GM19099 (cell line): Measurements from ENCODE around the gene RFWD3.

Source experiments
- POLR2A ChIP-seq: IDR thresholded peaks from 3 replicates; pipeline ENCODE4 v1.6.1; 2011; ENCODE audit warnings: low read depth; ENCODE audit not compliant: insufficient read length; ENCODE audit errors: extremely low read depth

Gene RFWD3

GRCh38 chr16:74580833-74581232 lies 85.8 kb downstream of the RFWD3 start:
- TF ChIP-seq POLR2A = no peak

DNA sequence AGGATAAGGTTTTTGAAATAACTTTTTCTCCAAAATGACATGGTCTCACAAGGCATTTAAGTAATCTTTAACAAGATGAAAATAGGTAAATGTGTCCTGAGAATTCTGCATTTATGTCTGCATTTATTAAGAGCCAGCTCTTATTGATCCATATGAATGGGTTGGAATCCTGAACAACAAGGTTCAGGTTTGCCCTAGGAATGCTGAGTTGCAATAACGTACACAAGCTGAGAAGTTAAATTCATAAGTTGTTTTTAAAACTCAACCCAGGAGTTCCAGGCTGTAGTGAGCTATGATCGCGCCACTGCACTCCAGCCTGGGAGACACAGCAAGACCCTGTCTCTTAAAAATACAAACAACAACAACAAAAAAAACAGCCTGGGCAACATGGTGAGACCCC lies 87.8 kb downstream of the RFWD3 start:
- no peak for TF ChIP-seq POLR2A

- no peak for TF ChIP-seq POLR2A
These were observed 88.2 kb downstream of the RFWD3 start for GRCh38 chr16:74578433-74578832.

DNA sequence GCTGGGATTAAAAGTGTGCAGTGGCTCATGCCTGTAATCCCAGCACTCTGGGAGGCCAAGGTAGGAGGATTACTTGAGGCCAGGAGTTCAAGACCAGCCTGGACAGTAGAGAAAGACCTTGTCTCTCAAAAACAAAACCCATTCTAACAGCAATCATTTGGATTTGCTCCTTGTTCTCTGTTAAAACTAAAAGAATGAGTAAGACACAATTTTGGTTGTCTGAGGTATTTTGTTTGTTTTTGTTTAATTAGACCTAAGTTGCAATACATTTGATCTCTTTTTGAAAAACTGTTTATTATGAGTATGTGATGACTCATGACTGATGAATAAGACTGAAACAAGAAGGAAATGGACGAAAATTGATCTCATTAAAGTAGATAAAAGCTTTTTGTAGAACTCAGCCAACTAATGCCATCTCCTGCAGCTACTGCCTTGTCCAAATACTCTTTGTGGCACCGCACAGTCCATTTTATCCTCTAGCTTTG lies 88.8 kb downstream of the RFWD3 start:
- TF ChIP-seq POLR2A = no peak

- TF ChIP-seq POLR2A = no peak
These were observed 90.7 kb downstream of the RFWD3 start for GRCh38 chr16:74575807-74576643.

- TF ChIP-seq POLR2A = no peak
These were observed 91.4 kb downstream of the RFWD3 start for GRCh38 chr16:74575175-74575806.

- no peak for TF ChIP-seq POLR2A
These were observed 92.5 kb downstream of the RFWD3 start for GRCh38 chr16:74574146-74574545.

DNA sequence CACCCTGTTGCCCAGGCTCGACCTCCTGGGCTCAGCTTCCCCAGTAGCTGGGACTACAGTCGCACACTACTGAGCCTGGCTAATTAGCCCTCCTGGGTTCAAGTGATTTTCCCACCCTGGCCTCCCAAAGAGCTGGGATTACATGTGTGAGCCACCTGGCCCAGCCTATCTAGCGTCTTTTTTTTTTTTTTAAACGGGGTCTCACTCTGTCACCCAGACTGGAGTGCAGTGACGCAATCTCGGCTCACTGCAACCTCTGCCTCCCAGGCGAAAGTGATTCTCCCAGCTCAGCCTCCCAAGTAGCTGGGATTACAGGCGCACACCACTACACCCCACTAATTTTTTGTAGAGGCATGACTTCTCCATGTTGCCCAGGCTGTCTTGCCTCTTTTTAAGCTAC lies 93.1 kb downstream of the RFWD3 start:
- TF ChIP-seq POLR2A = no peak
